Hepatocyte (in vitro differentiated cells): Measurements from ENCODE around the gene ESRRG.

Experiments used
- CTCF ChIP-seq: fragments of 200-600 bp; sonication (generic); IDR thresholded peaks from 2 replicates; pipeline ENCODE4 v1.5.1; 2016; ENCODE audit warnings: antibody characterized with exemption, mild to moderate bottlenecking; ENCODE audit not compliant: poor library complexity
- EZH2phosphoT487 ChIP-seq: fragments of 200-600 bp; sonication (generic); IDR thresholded peaks from one replicate; pipeline ENCODE4 v1.6.1; 2018; ENCODE audit warnings: antibody characterized with exemption, mild to moderate bottlenecking, low read depth, moderate library complexity; ENCODE audit not compliant: unreplicated experiment, severe bottlenecking

GRCh38 chr1:216499581-216500272 lies 223.5 kb downstream of the ESRRG start:
- no peak for TF ChIP-seq CTCF
- no peak for TF ChIP-seq EZH2phosphoT487
